Measurements from ENCODE around the gene ACP2. TPM values are rescaled to one million over a fixed set of nuclear protein-coding genes. Genes with fewer than 3 reads are reported as not detected.
A peak's percentile ranks its signal among the peaks of the same experiment; 100 is the strongest.

ACP2 gene
- total RNA-seq, 1 experiment from 2014 or later = 18.7 TPM

GRCh38 chr11:47253660-47254059, 5.0 kb upstream of the ACP2 start:
- DNase-seq (ENCODE audit: low spot score) (no peak), ATAC-seq (no peak)
- H3K27me3 Mint-ChIP-seq (ENCODE audit: low read depth) = no peaks in the 10 kb centered on the region
- TF ChIP-seq SMAD4 (CRISPR knock-in tag; IDR thresholded peaks at IDR 0.05) = no peak
- no peak for TF ChIP-seq RELA (CRISPR knock-in tag; IDR thresholded peaks at IDR 0.05; ENCODE audit: borderline replicate concordance)
- no peak for TF ChIP-seq CREB1 (CRISPR knock-in tag; IDR thresholded peaks at IDR 0.05)
- no peak for TF ChIP-seq ETV6 (CRISPR knock-in tag; IDR thresholded peaks at IDR 0.05)
- no peak for TF ChIP-seq NR1H2 (CRISPR knock-in tag; IDR thresholded peaks at IDR 0.05)
- TF ChIP-seq GTF2I (CRISPR knock-in tag; conservative IDR thresholded peaks at IDR 0.05) = no peak
- no peak for TF ChIP-seq NFE2L1 (CRISPR knock-in tag; IDR thresholded peaks at IDR 0.05)
- TF ChIP-seq ZNF416 (CRISPR knock-in tag; IDR thresholded peaks at IDR 0.05) = no peak
- TF ChIP-seq GRHL2 (CRISPR knock-in tag; IDR thresholded peaks at IDR 0.05; ENCODE audit: insufficient replicate concordance, severe bottlenecking) = no peak
- TF ChIP-seq, protein P1, sequence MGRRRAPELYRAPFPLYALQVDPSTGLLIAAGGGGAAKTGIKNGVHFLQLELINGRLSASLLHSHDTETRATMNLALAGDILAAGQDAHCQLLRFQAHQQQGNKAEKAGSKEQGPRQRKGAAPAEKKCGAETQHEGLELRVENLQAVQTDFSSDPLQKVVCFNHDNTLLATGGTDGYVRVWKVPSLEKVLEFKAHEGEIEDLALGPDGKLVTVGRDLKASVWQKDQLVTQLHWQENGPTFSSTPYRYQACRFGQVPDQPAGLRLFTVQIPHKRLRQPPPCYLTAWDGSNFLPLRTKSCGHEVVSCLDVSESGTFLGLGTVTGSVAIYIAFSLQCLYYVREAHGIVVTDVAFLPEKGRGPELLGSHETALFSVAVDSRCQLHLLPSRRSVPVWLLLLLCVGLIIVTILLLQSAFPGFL (CRISPR knock-in tag; IDR thresholded peaks at IDR 0.05; ENCODE audit: borderline replicate concordance) = no peak
- no peak for TF ChIP-seq STAT6 (CRISPR knock-in tag; conservative IDR thresholded peaks at IDR 0.05; ENCODE audit: low read depth)
- no peak for TF ChIP-seq FOXP1 (CRISPR knock-in tag; IDR thresholded peaks at IDR 0.05; ENCODE audit: borderline replicate concordance)
- TF ChIP-seq ZNF263 (CRISPR knock-in tag; IDR thresholded peaks at IDR 0.05; ENCODE audit: low read depth) = no peak
- CTCF ChIA-PET = interaction anchor here (1.3 kb wide), 1 partner anchor 101 kb away, joined by 6 read pairs; no protein-coding TSS in a partner anchor
- H3K4me1 Mint-ChIP-seq = peaks cover 23% of the 10 kb centered on the region
- H3K36me3 Mint-ChIP-seq = no peaks in the 10 kb centered on the region
- no peak overlapping the region for H3K4me3 Mint-ChIP-seq
- POLR2A ChIA-PET = no interaction called here
- H3K9me3 Mint-ChIP-seq = no peaks in the 10 kb centered on the region
- peak overlapping the region; percentile 57; the same call in 1 of the 2 replicates for H3K27ac Mint-ChIP-seq

DNA sequence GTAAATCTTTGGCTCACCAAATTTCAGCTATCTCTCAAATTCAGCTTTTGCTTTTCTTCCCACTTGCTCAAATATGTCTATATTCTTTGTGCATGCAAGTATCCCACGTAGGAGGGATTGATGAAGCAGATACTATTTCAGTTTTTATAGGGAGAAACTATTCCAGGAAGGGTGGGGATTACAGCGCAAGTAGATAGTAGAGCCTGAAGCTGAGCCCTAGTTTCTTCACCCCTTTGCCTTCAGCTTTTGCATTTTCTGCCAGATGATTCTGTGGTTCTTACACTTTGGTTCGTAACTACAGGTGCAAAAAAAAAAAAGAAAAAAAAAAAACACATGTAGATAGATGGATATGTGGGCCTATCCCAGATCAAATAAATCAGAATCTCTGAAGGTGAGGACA, 3.1 kb upstream of the ACP2 start:
- ATAC-seq (no peak), DNase-seq (ENCODE audit: low spot score) (no peak)
- Mint-ChIP-seq H3K36me3 (no peaks in the 10 kb centered on the region), H3K27ac (peak overlapping the region; percentile 29; the same call in 1 of the 2 replicates), H3K4me1 (peaks cover 15% of the 10 kb centered on the region), H3K9me3 (no peaks in the 10 kb centered on the region), H3K27me3 (ENCODE audit: low read depth) (no peaks in the 10 kb centered on the region), H3K4me3 (no peak overlapping the region)
- ChIA-PET POLR2A (no interaction called here), CTCF (no interaction called here)
- no peak for TF ChIP-seq KAT7 (CRISPR knock-in tag; IDR thresholded peaks at IDR 0.05; ENCODE audit: borderline replicate concordance)
- TF ChIP-seq FOXP4 (CRISPR knock-in tag; IDR thresholded peaks at IDR 0.05) = no peak
- TF ChIP-seq ZBTB21 (CRISPR knock-in tag; IDR thresholded peaks at IDR 0.05; ENCODE audit: borderline replicate concordance) = no peak
- no peak for TF ChIP-seq NFE2L1 (CRISPR knock-in tag; IDR thresholded peaks at IDR 0.05)
- no peak for TF ChIP-seq ATF1 (CRISPR knock-in tag; IDR thresholded peaks at IDR 0.05)
- TF ChIP-seq IRF2 (CRISPR knock-in tag; IDR thresholded peaks at IDR 0.05; ENCODE audit: borderline replicate concordance, low read depth) = no peak
- TF ChIP-seq, protein P2, sequence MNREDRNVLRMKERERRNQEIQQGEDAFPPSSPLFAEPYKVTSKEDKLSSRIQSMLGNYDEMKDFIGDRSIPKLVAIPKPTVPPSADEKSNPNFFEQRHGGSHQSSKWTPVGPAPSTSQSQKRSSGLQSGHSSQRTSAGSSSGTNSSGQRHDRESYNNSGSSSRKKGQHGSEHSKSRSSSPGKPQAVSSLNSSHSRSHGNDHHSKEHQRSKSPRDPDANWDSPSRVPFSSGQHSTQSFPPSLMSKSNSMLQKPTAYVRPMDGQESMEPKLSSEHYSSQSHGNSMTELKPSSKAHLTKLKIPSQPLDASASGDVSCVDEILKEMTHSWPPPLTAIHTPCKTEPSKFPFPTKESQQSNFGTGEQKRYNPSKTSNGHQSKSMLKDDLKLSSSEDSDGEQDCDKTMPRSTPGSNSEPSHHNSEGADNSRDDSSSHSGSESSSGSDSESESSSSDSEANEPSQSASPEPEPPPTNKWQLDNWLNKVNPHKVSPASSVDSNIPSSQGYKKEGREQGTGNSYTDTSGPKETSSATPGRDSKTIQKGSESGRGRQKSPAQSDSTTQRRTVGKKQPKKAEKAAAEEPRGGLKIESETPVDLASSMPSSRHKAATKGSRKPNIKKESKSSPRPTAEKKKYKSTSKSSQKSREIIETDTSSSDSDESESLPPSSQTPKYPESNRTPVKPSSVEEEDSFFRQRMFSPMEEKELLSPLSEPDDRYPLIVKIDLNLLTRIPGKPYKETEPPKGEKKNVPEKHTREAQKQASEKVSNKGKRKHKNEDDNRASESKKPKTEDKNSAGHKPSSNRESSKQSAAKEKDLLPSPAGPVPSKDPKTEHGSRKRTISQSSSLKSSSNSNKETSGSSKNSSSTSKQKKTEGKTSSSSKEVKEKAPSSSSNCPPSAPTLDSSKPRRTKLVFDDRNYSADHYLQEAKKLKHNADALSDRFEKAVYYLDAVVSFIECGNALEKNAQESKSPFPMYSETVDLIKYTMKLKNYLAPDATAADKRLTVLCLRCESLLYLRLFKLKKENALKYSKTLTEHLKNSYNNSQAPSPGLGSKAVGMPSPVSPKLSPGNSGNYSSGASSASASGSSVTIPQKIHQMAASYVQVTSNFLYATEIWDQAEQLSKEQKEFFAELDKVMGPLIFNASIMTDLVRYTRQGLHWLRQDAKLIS (CRISPR knock-in tag; IDR thresholded peaks at IDR 0.05; ENCODE audit: borderline replicate concordance) = no peak
- TF ChIP-seq EMX1 (CRISPR knock-in tag; IDR thresholded peaks at IDR 0.05) = no peak
- no peak for TF ChIP-seq FOXP1 (CRISPR knock-in tag; IDR thresholded peaks at IDR 0.05; ENCODE audit: borderline replicate concordance)
- no peak for TF ChIP-seq ZNF396 (CRISPR knock-in tag; IDR thresholded peaks at IDR 0.05; ENCODE audit: borderline replicate concordance)
- no peak for TF ChIP-seq MYBL2 (CRISPR knock-in tag; IDR thresholded peaks at IDR 0.05)
- TF ChIP-seq, protein P3, sequence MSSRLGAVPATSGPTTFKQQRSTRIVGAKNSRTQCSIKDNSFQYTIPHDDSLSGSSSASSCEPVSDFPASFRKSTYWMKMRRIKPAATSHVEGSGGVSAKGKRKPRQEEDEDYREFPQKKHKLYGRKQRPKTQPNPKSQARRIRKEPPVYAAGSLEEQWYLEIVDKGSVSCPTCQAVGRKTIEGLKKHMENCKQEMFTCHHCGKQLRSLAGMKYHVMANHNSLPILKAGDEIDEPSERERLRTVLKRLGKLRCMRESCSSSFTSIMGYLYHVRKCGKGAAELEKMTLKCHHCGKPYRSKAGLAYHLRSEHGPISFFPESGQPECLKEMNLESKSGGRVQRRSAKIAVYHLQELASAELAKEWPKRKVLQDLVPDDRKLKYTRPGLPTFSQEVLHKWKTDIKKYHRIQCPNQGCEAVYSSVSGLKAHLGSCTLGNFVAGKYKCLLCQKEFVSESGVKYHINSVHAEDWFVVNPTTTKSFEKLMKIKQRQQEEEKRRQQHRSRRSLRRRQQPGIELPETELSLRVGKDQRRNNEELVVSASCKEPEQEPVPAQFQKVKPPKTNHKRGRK (CRISPR knock-in tag; IDR thresholded peaks at IDR 0.05; ENCODE audit: borderline replicate concordance) = no peak
- TF ChIP-seq ZNF317 (CRISPR knock-in tag; IDR thresholded peaks at IDR 0.05; ENCODE audit: borderline replicate concordance, low read depth) = no peak
